NCI-H2227 treated with DMSO at 0.1 percent for 48 hours (cell line): ENCODE measurements around the gene SYT1.

ENCODE experiments used
- DNase-seq: peaks from one replicate; lab custom pipeline; 2025; lab: John Stamatoyannopoulos, UW

Gene SYT1

GRCh38 chr12:79294590-79294989, 430.0 kb downstream of the SYT1 start:
- no peak for DNase-seq

DNA sequence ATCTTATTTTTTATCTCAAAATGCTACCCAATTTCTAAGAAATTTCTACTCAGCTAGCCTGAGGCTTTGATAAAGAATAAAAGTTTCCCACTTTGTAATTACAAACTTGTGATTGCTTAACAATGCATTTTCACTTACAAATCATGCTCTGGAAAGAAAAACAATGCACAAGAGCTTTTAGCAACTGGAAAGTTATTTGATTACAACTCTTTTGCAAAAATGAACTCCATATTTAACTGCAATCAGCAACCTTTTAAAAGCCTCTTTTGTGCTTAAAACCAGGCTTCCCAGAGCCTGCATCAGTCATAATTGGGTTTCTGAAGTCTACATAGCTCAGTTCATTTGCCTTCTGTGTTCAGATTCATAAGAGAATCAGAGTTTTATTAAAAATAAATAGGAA, 431.0 kb downstream of the SYT1 start:
- no peak for DNase-seq

DNA sequence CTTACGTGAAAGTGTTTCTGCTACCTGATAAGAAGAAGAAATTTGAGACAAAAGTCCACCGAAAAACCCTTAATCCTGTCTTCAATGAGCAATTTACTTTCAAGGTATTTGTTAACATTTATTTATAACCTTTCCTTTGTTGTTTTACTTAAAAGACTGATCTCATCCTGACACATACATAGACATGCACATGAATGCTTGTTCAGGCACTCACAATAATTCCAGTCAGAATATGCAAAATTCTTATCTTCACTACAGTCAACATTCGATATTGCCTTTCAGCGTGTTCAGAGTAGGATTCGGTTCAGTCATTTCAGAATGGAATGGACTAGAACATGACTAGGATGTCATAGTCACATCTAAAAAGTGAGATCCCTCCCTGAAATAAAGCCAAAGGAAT, 431.6 kb downstream of the SYT1 start:
- no peak for DNase-seq

GRCh38 chr12:79296871-79297270, 432.3 kb downstream of the SYT1 start:
- no peak for DNase-seq

DNA sequence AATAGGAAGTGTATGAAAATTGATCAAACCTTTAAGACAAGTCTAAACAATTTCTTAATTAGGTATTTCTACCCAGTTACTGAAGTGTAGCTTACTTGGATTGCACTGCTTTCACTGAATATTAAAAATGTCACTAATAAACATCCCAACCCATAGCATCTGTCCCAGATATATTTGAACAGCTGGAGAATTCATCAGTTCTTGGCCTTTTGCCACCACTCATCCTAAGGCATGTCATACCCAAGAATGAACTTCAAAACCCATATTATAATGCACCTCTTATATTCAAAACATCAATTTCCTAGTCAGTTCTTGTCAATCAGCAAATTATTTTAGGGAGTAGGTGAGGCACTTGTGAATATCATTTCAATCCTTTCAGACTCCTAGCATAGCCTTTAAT, 433.9 kb downstream of the SYT1 start:
- no peak for DNase-seq

DNA sequence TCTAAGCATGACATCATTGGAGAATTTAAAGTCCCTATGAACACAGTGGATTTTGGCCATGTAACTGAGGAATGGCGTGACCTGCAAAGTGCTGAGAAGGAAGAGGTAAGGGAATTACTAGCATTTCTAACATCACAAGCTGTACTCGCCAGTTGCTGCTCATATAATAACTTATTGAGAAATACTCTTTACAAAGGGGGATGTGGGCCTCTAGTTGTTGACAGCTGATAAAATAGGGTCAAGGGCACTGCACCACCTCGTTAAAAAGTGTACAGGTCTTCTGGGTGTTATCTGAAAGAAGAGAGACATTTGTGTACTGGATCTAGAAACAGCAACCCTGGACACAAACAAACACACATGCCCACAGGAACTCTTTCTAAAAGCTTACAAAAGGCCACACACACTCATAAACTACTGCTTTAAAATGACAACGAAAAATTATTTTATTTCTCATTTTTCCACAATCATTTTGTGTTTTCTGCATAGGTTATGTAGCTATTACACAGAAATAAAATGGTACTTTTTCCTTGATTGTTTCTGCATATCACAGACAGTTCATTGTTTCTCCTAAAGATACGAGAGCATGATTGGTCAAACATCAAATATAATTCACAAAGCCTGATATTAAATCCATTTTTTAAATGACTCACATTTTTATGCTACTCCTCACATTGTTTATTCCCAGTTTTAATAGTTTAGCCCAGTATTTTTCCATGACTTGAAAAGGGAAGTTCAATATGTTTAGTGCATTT, 435.0 kb downstream of the SYT1 start:
- no peak for DNase-seq

GRCh38 chr12:79300199-79300568, 435.6 kb downstream of the SYT1 start:
- DNase-seq, result no peak

- DNase-seq, result no peak
Measured at GRCh38 chr12:79301181-79301580, 436.6 kb downstream of the SYT1 start.

DNA sequence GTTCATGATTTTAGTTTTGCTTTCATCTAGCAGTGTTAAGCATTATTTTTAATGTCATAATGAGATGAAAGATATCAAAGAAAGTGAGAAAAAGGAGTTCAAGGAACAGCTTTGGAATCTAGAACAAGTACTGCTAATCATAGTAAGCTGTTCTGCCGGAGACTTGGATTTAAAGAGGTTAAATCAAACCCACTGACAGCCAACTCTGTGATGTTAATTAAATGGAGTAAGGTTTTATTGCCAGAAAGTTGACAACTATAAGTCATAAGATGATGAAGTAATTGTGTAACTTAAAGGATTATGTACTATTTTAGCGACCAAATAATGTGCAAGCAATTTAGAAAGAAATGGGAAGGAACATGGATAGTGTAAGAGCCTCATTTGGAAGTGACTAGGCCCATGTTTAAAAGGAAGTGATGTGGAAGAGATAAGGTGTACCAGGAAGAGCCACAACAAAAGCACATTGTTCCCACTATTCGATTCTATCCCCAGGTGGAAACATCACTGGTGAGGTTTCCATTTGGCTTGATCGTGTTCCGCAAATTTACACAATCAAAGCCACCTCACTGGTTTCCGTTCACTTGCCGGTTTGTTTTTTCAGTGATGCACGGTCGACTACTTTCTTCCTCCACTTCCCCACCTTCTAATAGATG, 437.7 kb downstream of the SYT1 start:
- no peak for DNase-seq

- no peak for DNase-seq
Measured at GRCh38 chr12:79307340-79307739, 442.8 kb downstream of the SYT1 start.

DNA sequence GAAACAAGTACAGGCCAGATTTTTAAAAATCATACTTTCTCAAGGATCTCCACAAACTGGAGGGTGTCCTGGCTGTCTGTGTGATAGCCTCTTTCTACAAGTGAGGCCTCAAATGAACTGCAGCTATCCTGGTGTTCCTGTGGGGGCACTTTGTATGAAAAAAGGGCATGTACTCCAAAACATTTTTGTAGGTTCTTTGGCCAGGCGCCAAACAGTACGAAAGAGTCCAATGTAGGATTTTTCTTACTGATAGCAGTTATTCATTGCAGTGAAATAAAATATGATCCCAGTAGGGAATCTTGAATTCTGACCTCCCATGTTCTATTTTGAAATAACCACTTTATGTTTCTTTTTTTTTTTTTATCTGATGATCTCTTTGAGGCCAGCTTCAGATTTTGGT, 444.5 kb downstream of the SYT1 start:
- no peak for DNase-seq

- DNase-seq, result no peak
Measured at GRCh38 chr12:79317179-79317847, 452.7 kb downstream of the SYT1 start.

DNA sequence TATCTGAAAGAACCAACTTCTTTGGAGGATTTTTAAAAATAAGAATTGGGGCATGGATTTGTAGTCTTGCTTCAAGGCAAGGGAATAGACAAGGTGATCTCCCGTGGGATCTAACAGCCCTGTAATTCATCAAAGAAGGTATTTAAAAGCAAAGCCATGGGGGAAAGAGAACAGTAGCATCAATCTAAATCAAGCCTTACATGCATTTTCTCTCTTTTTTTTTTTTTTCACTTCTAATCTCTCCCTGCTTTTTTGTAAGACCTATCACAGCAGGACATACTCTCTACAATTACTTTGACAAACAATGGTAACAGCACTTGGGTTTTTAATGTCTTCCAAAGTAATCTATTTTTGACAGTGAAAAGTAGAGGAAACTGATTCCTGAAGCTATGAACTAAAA, 458.3 kb downstream of the SYT1 start:
- peak; percentile 58 for DNase-seq

DNA sequence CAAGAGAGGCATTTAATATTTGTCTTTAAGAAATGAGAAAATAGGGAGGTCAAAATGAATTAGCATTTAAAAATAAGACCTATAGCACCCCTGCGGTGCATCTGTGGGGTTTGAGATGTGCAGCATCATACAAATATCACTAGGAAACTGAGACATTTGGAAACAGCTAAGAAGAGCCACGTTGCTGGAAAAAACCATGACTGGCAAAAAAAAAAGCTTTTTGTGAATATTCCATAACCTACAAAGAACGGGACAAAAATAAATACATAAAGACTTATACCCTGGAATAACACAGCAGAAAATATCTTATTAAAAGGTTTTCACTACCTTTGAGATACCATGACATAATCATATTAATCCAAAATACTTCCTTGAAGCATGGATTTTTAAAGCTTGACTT, 460.0 kb downstream of the SYT1 start:
- no peak for DNase-seq

GRCh38 chr12:79326222-79326621, 461.6 kb downstream of the SYT1 start:
- DNase-seq, result peak; percentile 65

- no peak for DNase-seq
Measured at GRCh38 chr12:79326663-79327062, 462.1 kb downstream of the SYT1 start.

- DNase-seq, result no peak
Measured at GRCh38 chr12:79327465-79327864, 462.9 kb downstream of the SYT1 start.

DNA sequence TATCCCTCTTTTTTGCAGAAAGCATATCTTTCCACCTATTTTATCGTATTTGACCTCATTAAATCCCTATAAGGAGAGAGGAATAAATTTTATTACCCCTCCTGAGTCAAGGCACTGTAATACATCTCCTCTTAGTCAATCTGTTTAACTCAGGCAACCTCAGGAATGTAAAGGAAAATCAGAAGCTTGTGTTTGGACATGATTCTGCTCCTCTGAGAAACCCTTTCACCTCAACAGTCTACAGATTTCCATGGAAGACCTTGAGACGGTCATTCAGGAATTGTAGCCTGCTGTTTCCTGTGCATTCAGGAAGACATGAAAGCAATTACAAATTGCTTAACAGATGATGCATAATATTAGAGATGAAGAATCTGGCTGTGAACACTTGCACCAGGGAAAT, 465.4 kb downstream of the SYT1 start:
- no peak for DNase-seq

DNA sequence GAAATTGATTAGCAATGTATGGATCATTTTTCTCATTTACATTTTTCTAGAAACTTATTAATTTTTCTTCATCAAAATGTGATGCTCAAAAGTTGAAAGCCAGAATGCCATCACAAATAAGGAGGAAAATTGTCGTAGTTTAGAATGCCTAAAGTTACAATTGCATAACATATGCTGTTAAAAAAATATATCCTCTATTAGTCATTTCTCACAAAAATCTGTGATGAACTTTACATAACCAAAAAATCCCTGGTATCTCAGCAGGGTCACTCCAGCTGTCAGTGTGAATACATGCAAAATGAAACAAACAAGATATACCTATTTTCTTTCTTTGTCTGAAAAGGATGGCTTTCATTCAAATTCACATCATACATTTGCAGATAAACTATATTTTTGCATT, 467.3 kb downstream of the SYT1 start:
- no peak for DNase-seq

- no peak for DNase-seq
Measured at GRCh38 chr12:79333144-79333543, 468.6 kb downstream of the SYT1 start.

- no peak for DNase-seq
Measured at GRCh38 chr12:79337662-79338290, 473.2 kb downstream of the SYT1 start.

- DNase-seq, result peak; percentile 34
Measured at GRCh38 chr12:79344855-79345847, 480.6 kb downstream of the SYT1 start.
